ENCODE data around the gene SPSB4.
"Not testable (repeated sequence)": the region's sequence is repeated elsewhere in the genome, so short reads cannot be mapped to it uniquely, and the experiment has no call there.

DNA sequence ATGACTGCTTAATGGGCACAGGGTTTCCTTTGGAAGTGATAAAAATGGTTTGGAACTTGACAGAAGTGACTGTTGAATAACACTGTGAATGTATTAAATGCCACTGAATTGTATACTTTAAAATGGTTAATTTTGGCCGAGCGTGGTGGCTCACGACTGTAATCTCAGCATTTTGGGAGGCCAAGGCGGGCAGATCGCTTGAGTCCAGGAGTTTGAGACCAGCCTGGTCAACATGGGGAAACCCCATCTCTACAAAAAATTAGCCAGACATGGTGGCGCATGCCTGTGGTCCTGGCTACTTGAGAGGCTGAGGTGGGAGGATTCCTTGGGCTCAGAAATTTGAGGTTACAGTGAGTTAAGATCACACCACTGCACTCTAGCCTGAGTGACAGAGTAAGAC is 62.5 kb downstream of the SPSB4 start:
- TF ChIP-seq, protein P1, sequence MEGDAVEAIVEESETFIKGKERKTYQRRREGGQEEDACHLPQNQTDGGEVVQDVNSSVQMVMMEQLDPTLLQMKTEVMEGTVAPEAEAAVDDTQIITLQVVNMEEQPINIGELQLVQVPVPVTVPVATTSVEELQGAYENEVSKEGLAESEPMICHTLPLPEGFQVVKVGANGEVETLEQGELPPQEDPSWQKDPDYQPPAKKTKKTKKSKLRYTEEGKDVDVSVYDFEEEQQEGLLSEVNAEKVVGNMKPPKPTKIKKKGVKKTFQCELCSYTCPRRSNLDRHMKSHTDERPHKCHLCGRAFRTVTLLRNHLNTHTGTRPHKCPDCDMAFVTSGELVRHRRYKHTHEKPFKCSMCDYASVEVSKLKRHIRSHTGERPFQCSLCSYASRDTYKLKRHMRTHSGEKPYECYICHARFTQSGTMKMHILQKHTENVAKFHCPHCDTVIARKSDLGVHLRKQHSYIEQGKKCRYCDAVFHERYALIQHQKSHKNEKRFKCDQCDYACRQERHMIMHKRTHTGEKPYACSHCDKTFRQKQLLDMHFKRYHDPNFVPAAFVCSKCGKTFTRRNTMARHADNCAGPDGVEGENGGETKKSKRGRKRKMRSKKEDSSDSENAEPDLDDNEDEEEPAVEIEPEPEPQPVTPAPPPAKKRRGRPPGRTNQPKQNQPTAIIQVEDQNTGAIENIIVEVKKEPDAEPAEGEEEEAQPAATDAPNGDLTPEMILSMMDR (IDR thresholded peaks at IDR 0.05): not testable (repeated sequence)
- TF ChIP-seq POLR2A (IDR thresholded peaks at IDR 0.05): not testable (repeated sequence)

All from body of pancreas (tissue), 4 donors.